Vagina (tissue), 2 donors: ENCODE results near the gene MAOB.

Experiments used
- POLR2A ChIP-seq, 2 donors: fragments of 450-650 bp; IDR thresholded peaks; one replicate each; pipeline ENCODE4 v1.6.1; 2017; ENCODE audit warnings: antibody characterized with exemption in 2 of 2, mild to moderate bottlenecking in 2 of 2, moderate library complexity in 2 of 2
- POLR2AphosphoS5 ChIP-seq, 2 donors: sonication (generic); formaldehyde crosslinking; IDR thresholded peaks; one replicate each; pipeline ENCODE4 v1.9.0; 2017; ENCODE audit warnings: antibody characterized with exemption in 2 of 2, mild to moderate bottlenecking in 2 of 2, low read depth in 1 of 2; ENCODE audit not compliant: insufficient read depth in 1 of 2
- TF ChIP-seq, protein P1 (sequence below), 3 experiments: fragments of 450-650 bp in 2 of 3; fragments of 200-600 bp in 1 of 3; sonication (generic) in 1 of 3; IDR thresholded peaks; one replicate each; pipeline ENCODE4 v1.5.1; 2017 to 2019; ENCODE audit warnings: antibody characterized with exemption in 3 of 3, mild to moderate bottlenecking in 2 of 3, moderate library complexity in 2 of 3

DNA sequence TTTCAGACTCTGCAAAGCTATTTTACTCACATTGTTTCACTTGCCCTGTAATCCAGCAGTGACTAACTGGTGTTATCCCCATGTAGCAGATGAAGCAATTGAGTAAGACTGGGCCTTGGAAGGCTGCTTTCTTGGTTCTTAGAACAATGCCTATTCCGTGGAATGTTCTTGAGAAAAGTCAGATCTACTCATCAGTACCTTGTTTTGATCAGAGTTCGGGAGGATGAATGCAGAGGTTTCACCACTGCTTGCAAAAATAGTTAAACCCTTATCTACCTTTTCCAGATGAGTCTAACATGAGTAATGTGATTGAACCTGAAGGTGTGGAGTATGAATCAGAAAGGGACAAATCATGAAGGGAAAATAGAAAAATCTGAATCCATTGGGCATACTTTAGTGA, 1.8 kb downstream of the MAOB start:
- no peak for TF ChIP-seq POLR2AphosphoS5 (IDR thresholded peaks at IDR 0.05; ENCODE audit: insufficient read depth in 1 of 2, low read depth in 1 of 2)
- TF ChIP-seq, protein P1, sequence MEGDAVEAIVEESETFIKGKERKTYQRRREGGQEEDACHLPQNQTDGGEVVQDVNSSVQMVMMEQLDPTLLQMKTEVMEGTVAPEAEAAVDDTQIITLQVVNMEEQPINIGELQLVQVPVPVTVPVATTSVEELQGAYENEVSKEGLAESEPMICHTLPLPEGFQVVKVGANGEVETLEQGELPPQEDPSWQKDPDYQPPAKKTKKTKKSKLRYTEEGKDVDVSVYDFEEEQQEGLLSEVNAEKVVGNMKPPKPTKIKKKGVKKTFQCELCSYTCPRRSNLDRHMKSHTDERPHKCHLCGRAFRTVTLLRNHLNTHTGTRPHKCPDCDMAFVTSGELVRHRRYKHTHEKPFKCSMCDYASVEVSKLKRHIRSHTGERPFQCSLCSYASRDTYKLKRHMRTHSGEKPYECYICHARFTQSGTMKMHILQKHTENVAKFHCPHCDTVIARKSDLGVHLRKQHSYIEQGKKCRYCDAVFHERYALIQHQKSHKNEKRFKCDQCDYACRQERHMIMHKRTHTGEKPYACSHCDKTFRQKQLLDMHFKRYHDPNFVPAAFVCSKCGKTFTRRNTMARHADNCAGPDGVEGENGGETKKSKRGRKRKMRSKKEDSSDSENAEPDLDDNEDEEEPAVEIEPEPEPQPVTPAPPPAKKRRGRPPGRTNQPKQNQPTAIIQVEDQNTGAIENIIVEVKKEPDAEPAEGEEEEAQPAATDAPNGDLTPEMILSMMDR (IDR thresholded peaks at IDR 0.05): no peak
- TF ChIP-seq POLR2A (IDR thresholded peaks at IDR 0.05): no peak
